NCI-H2107 treated with DMSO at 0.1 percent for 48 hours (cell line): ENCODE results near the gene TRPV4.

ENCODE experiments used
- DNase-seq: peaks from one replicate; lab custom pipeline; 2025; ENCODE audit not compliant: unreplicated experiment; lab: John Stamatoyannopoulos, UW

Gene TRPV4

DNA sequence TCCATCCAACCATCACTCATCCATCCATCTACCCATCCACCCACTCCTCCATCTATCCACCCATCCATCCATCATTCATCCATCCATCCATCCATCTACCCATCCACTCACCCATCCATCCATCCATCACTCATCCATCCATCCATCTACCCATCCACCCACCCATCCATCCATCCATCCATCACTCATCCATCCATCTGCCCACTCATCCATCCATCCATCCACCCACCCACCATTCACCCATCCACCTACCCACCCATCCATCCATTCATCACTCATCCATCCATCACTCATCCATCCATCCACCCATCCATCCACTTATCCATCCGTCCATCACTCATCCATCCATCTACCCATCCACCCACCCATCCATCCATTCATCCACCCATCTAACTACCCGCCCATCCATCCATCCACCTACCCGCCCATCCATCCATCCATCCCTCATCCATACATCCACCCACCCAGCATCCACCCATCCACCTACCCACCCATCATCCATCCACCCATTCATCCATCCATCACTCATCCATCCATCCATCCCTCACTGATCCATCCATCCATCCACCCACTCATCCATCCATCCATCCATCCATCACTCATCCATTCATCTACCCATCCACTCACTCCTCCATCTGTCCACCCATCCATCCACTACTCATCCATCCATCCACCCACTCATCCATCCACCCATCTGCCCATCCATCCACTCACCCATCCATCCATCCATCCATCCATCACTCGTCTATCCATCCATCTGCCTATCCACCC, 24.1 kb downstream of the TRPV4 start:
- DNase-seq: no peak

GRCh38 chr12:109807954-109808643, 25.1 kb downstream of the TRPV4 start:
- no peak for DNase-seq

- no peak for DNase-seq
Observed at GRCh38 chr12:109804820-109805761, 28.1 kb downstream of the TRPV4 start.

DNA sequence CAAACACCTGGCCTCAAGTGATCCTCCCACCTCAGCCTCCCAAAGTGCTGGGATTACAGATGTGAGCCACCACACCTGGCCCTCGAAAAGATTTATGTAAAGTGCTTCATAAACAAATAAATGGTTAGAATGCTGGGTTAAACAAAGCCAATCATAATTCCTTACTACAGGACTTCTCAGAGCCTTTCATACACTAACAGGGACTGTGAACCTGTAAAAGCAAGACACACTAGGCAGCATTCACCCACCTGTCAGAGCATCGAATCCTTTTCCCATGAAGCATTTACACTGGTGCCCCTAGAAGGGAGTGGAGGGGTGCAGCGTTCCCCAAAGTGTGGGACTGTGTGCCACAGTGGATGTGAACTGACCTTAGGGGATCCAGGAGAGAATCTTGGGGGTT, 29.5 kb downstream of the TRPV4 start:
- DNase-seq: no peak

DNA sequence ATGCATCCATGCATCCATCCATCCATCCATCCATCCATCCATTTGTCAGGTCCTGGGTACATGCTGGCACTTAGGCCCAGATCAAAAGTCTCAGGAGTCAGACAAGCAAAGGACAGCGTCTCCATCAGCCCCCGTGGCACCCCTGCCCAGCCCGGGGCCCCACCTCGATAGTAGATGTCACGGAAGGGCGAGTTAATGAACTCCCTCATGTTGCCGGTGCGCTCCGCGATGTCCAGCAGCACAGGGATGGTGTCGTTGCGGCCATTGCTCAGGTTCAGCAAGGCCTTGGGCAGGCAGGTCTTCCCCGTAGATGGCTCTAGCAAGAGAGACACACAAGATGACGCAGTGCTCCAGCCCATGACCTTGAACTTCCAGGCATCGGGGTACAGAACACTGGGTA, 30.4 kb downstream of the TRPV4 start:
- DNase-seq: no peak

DNA sequence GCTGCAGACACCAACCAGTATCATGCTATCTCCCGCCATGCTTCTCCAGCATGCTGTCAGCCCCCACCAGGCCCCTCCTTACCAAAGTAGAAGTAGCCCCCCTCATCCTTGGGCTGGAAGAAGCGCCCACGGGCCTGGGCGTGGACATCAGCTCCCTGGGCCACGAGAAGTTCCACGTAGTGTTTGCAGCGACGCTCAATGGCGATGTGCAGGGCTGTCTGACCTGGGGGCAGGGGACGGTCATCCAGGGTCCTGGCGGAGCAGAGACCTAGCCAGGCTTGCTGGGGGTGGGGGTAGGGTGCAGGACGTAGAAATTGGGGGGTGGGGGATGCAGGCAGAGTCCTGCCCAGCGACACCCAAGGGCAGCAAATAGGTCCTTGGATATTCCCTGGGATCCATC, 32.7 kb downstream of the TRPV4 start:
- no peak for DNase-seq

DNA sequence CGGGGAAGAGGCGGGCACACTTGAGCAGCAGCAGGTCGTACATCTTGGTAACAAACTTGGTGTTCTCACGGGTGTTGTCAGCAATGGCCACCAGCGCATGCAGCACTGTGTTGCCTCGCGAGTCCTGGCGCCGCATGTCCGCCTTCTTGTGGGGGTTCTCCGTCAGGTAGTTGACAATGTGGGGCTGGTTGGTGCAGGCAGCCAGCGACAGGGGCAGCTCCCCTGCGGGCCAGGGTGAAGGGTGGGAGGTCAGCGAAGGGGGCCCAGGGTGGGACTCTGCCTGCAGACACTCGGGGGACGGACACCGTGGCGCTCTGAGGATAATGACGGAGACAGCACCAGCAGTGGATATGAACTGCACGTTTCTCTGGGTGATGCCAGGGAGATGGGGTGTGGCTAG, 34.5 kb downstream of the TRPV4 start:
- DNase-seq: no peak

GRCh38 chr12:109797905-109798669, 35.1 kb downstream of the TRPV4 start:
- no peak for DNase-seq

DNA sequence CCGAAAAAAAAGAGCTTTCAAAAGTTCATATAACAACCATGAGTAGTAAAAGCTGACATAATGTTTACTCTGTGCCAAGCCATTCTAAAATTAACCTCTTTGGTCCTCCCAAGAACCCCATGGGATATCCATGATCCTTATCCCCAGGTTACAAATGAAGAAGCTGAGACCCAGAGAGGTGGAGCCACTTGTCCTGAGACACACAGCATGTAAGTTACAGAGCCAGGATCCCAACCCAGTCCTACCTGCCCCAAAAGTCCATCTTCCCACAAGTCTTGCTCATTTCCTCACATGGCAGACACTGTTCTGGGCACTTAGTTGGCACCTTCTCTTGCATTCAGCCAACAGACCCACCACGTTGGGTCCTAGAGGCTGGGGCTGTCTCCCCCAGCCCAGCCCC, 37.1 kb downstream of the TRPV4 start:
- DNase-seq: no peak

- no peak for DNase-seq
Observed at GRCh38 chr12:109795023-109795422, 38.2 kb downstream of the TRPV4 start.

DNA sequence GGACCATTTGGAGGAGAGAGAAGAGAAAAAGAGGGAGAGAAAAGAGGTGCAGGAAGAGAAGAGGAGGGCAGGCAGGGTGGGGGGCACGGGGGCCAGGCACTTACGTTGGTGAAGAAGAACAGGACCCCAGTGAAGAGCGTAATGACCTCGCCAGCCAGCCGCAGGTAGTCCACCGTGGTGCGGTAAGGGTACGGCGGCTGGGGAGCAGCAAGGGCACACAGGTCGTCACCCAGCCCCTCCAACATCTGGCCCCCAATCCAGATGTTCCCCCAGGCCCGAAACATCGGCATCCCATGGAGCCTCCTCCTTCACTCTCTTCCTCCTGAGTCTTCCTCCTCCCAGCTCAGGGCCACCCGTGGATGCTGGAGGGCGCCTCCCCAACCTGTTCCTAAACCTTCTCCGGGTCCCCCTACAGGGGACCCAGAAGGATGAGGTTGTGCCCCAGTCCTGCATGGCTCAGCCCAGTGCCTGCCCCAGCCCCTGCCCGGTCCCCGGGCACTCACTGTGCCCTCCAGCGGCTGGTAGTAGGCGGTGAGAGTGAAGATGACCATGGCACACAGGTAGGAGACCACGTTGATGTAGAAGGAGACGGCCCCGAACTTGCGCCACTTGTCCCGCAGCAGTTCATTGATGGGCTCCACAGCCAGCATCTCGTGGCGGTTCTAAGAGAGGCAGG, 39.2 kb downstream of the TRPV4 start:
- no peak for DNase-seq

GRCh38 chr12:109793411-109793810, 39.8 kb downstream of the TRPV4 start:
- DNase-seq: no peak

GRCh38 chr12:109792992-109793391, 40.2 kb downstream of the TRPV4 start:
- DNase-seq: no peak

DNA sequence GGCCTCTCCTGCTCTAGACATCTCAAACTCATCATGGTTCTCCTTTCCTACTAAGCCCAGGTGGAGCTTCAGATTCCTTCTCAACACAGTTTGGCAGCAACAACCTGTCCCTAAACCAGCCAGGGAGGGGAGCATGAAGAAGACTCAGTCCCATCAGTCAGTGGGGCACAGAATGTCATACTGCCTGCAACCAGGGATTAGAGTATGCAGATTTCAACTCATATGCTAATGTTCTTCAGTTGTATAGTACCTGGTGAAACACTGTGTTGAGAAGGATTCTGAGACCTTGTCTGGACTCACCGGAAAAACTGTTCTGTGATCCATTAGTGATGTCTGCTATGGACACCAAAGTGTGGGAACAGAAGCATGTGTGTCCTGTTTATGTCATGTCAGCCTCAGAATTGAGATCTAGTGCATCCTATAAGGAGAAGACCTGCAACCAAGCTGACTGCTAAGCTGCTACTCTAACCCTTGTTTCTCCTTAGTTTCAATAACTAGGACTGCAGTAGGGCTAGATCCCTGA, 43.6 kb downstream of the TRPV4 start:
- no peak for DNase-seq

DNA sequence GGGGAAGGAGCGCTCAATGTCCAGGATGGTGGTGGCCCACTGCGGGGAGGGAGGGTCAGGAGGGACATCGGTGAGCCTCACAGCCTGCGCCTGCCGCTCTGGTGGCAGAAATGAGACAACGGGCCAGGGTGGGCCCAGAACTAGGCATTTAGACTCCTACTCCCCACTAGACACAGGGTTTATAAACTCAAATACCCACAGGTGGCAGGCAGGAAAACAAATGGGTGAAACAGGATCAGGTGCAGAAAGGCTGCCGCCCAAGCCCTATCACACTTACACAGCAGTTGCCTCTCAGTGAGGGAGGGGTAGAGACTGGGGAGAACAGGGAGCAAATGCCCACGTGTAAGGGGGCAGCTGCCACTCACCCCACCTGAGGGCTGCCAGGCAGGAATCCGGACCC, 46.4 kb downstream of the TRPV4 start:
- DNase-seq: no peak

- no peak for DNase-seq
Observed at GRCh38 chr12:109785854-109786253, 47.3 kb downstream of the TRPV4 start.

DNA sequence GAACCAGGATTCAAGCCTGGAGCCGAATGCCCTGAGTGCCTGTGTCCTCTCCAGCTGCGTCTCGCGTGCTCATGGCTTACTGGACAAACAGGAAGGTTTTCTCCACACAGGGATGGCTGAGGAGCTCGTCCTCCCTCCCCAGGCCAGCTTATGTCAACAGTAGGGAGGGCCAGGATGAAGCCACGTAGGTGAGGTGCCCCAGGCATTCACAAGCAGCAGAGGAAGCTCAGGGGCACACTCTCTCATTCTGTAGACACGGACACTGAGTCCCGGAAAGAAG, 49.3 kb downstream of the TRPV4 start:
- DNase-seq: no peak

DNA sequence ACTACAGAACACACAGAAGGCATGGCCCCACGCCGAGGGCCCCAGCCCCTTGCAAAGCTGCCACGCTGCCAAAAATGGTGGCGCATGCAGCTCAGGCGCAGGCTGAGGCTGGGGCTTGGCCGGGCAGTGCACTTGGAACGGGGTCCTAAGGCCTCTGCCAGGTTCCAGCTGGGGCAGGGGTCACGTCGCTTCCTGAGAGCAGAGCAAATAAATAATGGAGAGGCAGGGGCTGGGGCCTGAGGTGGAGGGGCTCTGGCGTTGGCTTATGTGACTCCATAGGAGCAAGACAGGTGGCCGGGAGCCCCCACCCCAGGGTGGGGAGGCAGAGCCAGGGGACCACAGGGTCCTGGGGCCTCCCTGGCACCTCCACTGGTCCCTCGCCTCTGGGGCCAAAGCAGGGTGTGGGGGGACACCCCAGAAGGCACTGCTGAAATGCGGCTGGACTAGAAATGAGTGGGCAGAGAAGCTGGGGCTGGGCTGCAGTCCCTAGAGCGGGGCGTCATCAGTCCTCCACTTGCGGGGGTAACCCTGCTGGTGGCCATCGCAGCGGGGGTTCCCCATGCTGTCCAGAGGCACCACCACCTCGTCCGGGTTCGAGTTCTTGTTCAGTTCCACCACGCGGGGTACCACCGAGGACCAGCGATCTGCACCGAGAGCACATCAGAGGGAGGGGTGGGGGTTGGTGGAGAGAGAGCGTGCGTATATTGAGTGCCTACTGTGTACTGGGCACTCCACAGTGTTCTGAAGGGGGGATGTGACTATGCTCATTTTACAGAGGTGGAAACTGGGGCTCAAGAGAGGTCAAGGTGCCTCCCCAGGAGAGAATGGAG, 49.8 kb downstream of the TRPV4 start:
- DNase-seq: no peak

- DNase-seq: no peak
Observed at GRCh38 chr12:109782326-109782703, 50.9 kb downstream of the TRPV4 start.
